Activated CD4-positive, alpha-beta T cell treated with anti-CD3 and anti-CD28 coated beads for 36 hours (primary cell): ENCODE data around the gene KLF5. TPM values are rescaled to one million over a fixed set of nuclear protein-coding genes. Genes with fewer than 3 reads are reported as not detected.

Experiments
- ATAC-seq: fragments of 200-7000 bp; cut with Tn5 transposase; one replicate; pipeline ENCODE4 v1.10.0; 2021; ENCODE audit warnings: mild to moderate bottlenecking, moderate library complexity
- CTCF ChIA-PET: fragments of 350-600 bp; sonication (Branson Sonifier 250); formaldehyde crosslinking; loops from one replicate; lab custom pipeline; 2021; ENCODE audit warnings: antibody characterized with exemption; lab: Charles Lee
- POLR2A ChIA-PET: fragments of 350-600 bp; sonication (Branson Sonifier 250); formaldehyde crosslinking; loops from one replicate; lab custom pipeline; 2021; ENCODE audit warnings: antibody characterized with exemption, inconsistent platforms; lab: Charles Lee
- DNase-seq: peaks from one replicate; pipeline ENCODE4 v3.0.0-alpha.2; 2020
- H3K27ac Mint-ChIP-seq: one replicate; pipeline ENCODE4 v1.8.0; 2021; ENCODE audit warnings: mixed read lengths
- H3K27me3 Mint-ChIP-seq: one replicate; pipeline ENCODE4 v1.8.0; 2021; ENCODE audit warnings: mixed read lengths
- H3K36me3 Mint-ChIP-seq: one replicate; pipeline ENCODE4 v1.8.0; 2021; ENCODE audit warnings: low read depth, mixed read lengths
- H3K4me1 Mint-ChIP-seq: one replicate; pipeline ENCODE4 v1.8.0; 2021; ENCODE audit warnings: mixed read lengths
- H3K4me3 Mint-ChIP-seq: one replicate; pipeline ENCODE4 v1.8.0; 2021; ENCODE audit warnings: mild to moderate bottlenecking, moderate library complexity, mixed read lengths
- H3K9me3 Mint-ChIP-seq: one replicate; pipeline ENCODE4 v1.8.0; 2021; ENCODE audit warnings: low read depth, mixed read lengths
- intact Hi-C, 2 experiments: fragments of 100-400 bp; cut with DNase I in 1 of 2; cut with micrococcal nuclease in 1 of 2; formaldehyde crosslinking; loops; one replicate each; pipeline versions ENCODE4 v1.14.2 to v1.15.1; 2022 to 2024; cut with DNase I, micrococcal nuclease
- total RNA-seq, 2 experiments: library from RNA; stranded (reverse); gene quantifications; one replicate each; pipeline ENCODE4 v1.2.3, GENCODE V29; 2021

The KLF5 gene
- total RNA-seq, result 1 to 10 TPM; 2.3 to 4.6 TPM

DNA sequence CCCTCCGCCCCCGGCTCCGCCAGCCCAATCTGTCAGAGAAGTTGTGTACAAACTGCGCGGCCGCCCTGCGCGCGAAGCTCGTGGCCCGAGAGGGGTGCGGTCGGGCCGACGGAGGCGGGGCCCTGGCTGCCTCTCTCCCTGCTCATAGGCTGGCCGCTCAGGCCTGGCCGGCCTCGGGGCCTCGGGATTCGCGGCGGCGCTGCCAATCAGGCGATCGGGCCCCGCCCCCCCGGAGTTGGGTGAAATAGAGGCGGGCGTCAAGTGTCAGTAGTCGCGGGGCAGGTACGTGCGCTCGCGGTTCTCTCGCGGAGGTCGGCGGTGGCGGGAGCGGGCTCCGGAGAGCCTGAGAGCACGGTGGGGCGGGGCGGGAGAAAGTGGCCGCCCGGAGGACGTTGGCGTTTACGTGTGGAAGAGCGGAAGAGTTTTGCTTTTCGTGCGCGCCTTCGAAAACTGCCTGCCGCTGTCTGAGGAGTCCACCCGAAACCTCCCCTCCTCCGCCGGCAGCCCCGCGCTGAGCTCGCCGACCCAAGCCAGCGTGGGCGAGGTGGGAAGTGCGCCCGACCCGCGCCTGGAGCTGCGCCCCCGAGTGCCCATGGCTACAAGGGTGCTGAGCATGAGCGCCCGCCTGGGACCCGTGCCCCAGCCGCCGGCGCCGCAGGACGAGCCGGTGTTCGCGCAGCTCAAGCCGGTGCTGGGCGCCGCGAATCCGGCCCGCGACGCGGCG is at the start of gene KLF5:
Gene KLF5 (plus strand): TSS at position 270 of the 724 bp plus-strand sequence. CDS start 323 bp downstream, at position 593.
- H3K27me3 Mint-ChIP-seq, result peaks cover 24% of the 10 kb centered on the region
- ATAC-seq, result peak; percentile 98
- H3K9me3 Mint-ChIP-seq, result no peaks in the 10 kb centered on the region
- ChIA-PET CTCF (interaction anchor here (0.5 to 1.0 kb wide), 2 partner anchors 267 to 469 kb away, joined by 3 to 4 read pairs; no protein-coding TSS in a partner anchor), POLR2A (interaction anchor here (0.8 kb wide), 1 partner anchor 644 kb away, joined by 3 read pairs; no protein-coding TSS in a partner anchor)
- intact Hi-C loops, result loop anchor here (1.0 to 5.0 kb wide), 6 partner anchors 250 to 649 kb away; partner anchors contain the start of genes DIS3 (in 2 of the 2), BORA (in 1 of the 2) and MZT1 (in 1 of the 2)
- peak; percentile 98 for DNase-seq
- H3K36me3 Mint-ChIP-seq, result no peaks in the 10 kb centered on the region
- peak within 1 kb of the TSS; percentile 76 for H3K4me3 Mint-ChIP-seq
- peak within 1 kb of the TSS; percentile 45 for H3K27ac Mint-ChIP-seq
- H3K4me1 Mint-ChIP-seq, result peaks cover 16% of the 10 kb centered on the region

- Mint-ChIP-seq H3K9me3 (no peaks in the 10 kb centered on the region), H3K4me3 (no peak overlapping the region), H3K36me3 (peaks cover 26% of the 10 kb centered on the region), H3K27ac (no peak overlapping the region), H3K4me1 (no peaks in the 10 kb centered on the region), H3K27me3 (no peaks in the 10 kb centered on the region)
- intact Hi-C loops, result no loop called here
- ChIA-PET CTCF (no interaction called here), POLR2A (no interaction called here)
- no peak for DNase-seq
- ATAC-seq, result no peak
Measured at GRCh38 chr13:73011751-73012150, 47.1 kb upstream of the KLF5 start.

DNA sequence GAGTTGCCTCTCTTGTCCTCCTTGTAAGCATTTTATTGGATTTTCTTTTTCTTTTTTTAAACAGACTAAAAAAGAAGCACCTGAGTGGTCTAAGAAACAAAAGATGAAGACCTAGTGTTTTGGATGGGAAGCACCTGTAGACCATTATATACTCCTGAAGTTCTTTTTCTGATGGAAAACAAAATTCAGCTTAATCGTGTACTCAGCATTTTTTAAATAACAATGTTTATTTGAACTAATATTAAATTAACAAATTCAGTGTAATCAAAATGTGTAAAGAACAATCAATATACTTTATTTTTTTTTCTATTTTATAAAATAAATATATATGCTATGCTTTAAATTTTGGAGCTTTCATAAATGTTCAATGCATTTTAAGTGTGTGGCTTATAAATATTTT is 43.0 kb upstream of the KLF5 start:
- Mint-ChIP-seq H3K9me3 (no peaks in the 10 kb centered on the region), H3K4me3 (no peak overlapping the region), H3K27ac (no peak overlapping the region), H3K36me3 (peaks cover 34% of the 10 kb centered on the region), H3K27me3 (no peaks in the 10 kb centered on the region), H3K4me1 (no peaks in the 10 kb centered on the region)
- CTCF ChIA-PET, result interaction anchor here (0.6 to 1.6 kb wide), 3 partner anchors 9 to 20 kb away, joined by 3 to 4 read pairs (median 3); no protein-coding TSS in a partner anchor
- intact Hi-C loops, result no loop called here
- ATAC-seq, result no peak
- DNase-seq, result no peak
- POLR2A ChIA-PET, result no interaction called here

GRCh38 chr13:73018336-73018735 is 40.5 kb upstream of the KLF5 start:
- CTCF ChIA-PET, result interaction anchor here (0.6 kb wide), 1 partner anchor 573 kb away, joined by 3 read pairs; no protein-coding TSS in a partner anchor
- Mint-ChIP-seq H3K27me3 (no peaks in the 10 kb centered on the region), H3K4me3 (no peak overlapping the region), H3K9me3 (no peaks in the 10 kb centered on the region), H3K27ac (no peak overlapping the region), H3K36me3 (peaks cover 21% of the 10 kb centered on the region), H3K4me1 (no peaks in the 10 kb centered on the region)
- ATAC-seq (no peak), DNase-seq (no peak)
- intact Hi-C loops, result no loop called here
- POLR2A ChIA-PET, result no interaction called here

GRCh38 chr13:73025217-73026012 is 33.4 kb upstream of the KLF5 start:
- intact Hi-C loops, result no loop called here
- CTCF ChIA-PET, result no interaction called here
- POLR2A ChIA-PET, result no interaction called here

DNA sequence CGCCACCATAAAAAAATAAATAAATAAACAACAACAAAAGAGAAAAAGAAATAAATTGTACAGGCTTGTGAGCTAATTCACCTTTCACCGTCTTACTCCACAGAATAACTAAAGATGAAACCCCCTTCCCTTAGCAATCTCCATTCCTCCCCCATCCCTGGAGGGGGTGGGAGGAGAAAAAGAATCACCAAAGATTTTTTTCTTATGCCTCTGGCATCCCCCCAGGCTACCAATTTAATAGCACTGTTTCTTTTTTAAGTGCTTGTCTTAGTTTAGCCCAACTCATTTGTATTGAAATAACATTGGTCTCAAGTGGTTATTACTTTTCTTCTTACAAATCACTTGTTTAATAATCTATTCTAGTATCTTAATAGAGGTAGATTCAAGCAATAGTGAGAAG is 23.9 kb upstream of the KLF5 start:
- intact Hi-C loops, result no loop called here
- POLR2A ChIA-PET, result no interaction called here
- H3K4me1 Mint-ChIP-seq, result no peaks in the 10 kb centered on the region
- no peak overlapping the region for H3K4me3 Mint-ChIP-seq
- H3K36me3 Mint-ChIP-seq, result no peaks in the 10 kb centered on the region
- no peak overlapping the region for H3K27ac Mint-ChIP-seq
- no peaks in the 10 kb centered on the region for H3K27me3 Mint-ChIP-seq
- CTCF ChIA-PET, result interaction anchor here (0.6 to 0.7 kb wide), 2 partner anchors 666 to 1430 kb away, joined by 3 read pairs; no protein-coding TSS in a partner anchor
- ATAC-seq (no peak), DNase-seq (no peak)
- no peaks in the 10 kb centered on the region for H3K9me3 Mint-ChIP-seq

More at GRCh38 chr13:73025217-73026012, 33.4 kb upstream of the KLF5 start:
- no peak overlapping the region for H3K27ac Mint-ChIP-seq
- H3K4me1 Mint-ChIP-seq, result peaks cover 4% of the 10 kb centered on the region
- peaks cover 7% of the 10 kb centered on the region for H3K36me3 Mint-ChIP-seq
- ATAC-seq (peak; percentile 93), DNase-seq (no peak)
- no peaks in the 10 kb centered on the region for H3K9me3 Mint-ChIP-seq
- no peaks in the 10 kb centered on the region for H3K27me3 Mint-ChIP-seq
- H3K4me3 Mint-ChIP-seq, result no peak overlapping the region

- Mint-ChIP-seq H3K4me3 (no peak overlapping the region), H3K27me3 (no peaks in the 10 kb centered on the region), H3K9me3 (no peaks in the 10 kb centered on the region), H3K36me3 (no peaks in the 10 kb centered on the region), H3K27ac (no peak overlapping the region), H3K4me1 (no peaks in the 10 kb centered on the region)
- no peak for ATAC-seq
- CTCF ChIA-PET, result interaction anchor here (1.0 kb wide), 1 partner anchor 20 kb away, joined by 4 read pairs; no protein-coding TSS in a partner anchor
- POLR2A ChIA-PET, result no interaction called here
- DNase-seq, result no peak
- intact Hi-C loops, result no loop called here
Measured at GRCh38 chr13:73035660-73036059, 23.1 kb upstream of the KLF5 start.

DNA sequence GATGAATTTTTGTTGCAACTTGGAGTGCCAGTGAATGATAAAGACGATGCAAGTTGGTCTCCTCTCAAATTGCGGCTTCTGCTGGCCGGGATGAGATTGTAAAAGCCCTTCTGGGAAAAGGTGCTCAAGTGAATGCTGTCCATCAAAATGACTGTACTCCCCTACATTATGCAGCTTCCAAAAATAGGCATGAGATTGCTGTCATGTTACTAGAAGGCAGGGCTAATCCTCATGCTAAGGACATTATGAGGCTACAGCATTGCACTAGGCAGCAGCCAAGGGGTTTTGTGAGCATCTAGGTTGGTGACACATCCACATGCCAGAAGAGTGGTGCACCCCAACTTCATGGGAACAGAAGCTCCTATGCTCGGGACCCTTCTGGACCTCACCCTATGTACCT is 22.2 kb upstream of the KLF5 start:
- no peak for DNase-seq
- CTCF ChIA-PET, result interaction anchor here (1.0 kb wide), 1 partner anchor 21 kb away, joined by 4 read pairs; no protein-coding TSS in a partner anchor
- no peaks in the 10 kb centered on the region for H3K4me1 Mint-ChIP-seq
- no peaks in the 10 kb centered on the region for H3K36me3 Mint-ChIP-seq
- H3K27me3 Mint-ChIP-seq, result no peaks in the 10 kb centered on the region
- H3K27ac Mint-ChIP-seq, result no peak overlapping the region
- POLR2A ChIA-PET, result no interaction called here
- no peaks in the 10 kb centered on the region for H3K9me3 Mint-ChIP-seq
- intact Hi-C loops, result no loop called here
- no peak overlapping the region for H3K4me3 Mint-ChIP-seq
- no peak for ATAC-seq

DNA sequence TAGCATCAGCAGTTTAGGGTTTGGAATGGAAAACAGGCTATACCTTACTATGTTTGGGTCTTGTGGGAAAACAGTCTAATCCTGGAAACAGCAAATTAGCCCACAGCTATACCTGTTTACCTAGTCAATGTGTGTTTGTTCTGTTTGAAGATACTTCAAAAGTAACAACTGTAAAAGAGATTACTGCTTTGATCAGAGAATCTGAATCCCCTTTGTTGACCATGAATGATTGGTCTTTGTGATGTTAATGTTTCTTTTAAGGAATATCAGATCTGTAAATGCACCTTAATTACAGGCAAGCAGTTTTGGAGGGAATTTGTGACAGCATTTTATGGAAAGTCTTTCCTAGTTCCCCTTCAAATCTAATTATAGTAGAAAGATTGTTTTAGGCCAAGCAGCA is 20.7 kb upstream of the KLF5 start:
- no peaks in the 10 kb centered on the region for H3K4me1 Mint-ChIP-seq
- ChIA-PET POLR2A (no interaction called here), CTCF (no interaction called here)
- ATAC-seq (no peak), DNase-seq (no peak)
- intact Hi-C loops, result no loop called here
- no peak overlapping the region for H3K27ac Mint-ChIP-seq
- H3K36me3 Mint-ChIP-seq, result no peaks in the 10 kb centered on the region
- no peaks in the 10 kb centered on the region for H3K27me3 Mint-ChIP-seq
- H3K9me3 Mint-ChIP-seq, result no peaks in the 10 kb centered on the region
- H3K4me3 Mint-ChIP-seq, result no peak overlapping the region

DNA sequence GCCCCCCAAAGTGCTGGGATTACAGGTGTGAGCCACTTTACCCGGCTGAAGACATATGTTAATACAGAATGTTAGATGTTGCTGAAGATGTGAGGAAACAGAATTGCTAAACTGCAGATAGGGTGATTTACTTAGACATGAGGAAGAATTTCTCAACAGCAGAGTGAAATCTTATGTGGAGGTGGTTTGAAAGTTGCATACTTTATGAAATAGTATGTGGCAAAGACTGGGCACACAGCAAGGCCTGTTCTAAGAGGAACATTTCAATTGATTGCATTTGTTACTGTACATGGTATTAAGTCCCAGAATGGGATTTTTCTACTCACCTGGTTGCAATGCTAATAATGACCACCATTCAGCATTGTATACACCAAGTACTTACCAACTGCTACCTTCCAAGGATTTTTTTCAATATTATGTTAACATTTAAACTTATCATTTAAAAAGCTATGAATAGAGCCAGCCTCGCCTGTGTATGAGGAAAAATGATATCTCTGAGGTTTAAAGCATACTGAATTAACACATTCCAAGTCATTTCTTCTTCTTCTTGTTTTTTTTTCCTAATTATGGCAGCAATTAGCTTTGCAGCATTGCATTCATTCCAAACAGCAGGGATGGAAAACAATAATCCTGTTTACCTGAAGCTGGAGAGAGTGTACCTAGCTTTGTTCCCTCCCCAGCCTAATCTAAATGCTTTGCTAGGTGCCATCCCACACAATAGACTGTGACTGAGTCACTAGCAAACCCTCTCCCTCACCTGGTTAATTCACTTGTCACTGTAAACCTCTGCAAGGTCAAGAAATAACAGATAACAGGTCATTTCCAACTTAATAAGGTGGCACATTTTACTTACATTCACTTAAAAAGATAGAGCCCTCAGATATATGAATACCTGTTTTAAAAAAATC is 19.4 kb upstream of the KLF5 start:
- Mint-ChIP-seq H3K36me3 (no peaks in the 10 kb centered on the region), H3K9me3 (no peaks in the 10 kb centered on the region), H3K27ac (no peak overlapping the region), H3K27me3 (no peaks in the 10 kb centered on the region), H3K4me1 (no peaks in the 10 kb centered on the region), H3K4me3 (no peak overlapping the region)
- intact Hi-C loops, result no loop called here
- DNase-seq (no peak), ATAC-seq (no peak)
- ChIA-PET CTCF (no interaction called here), POLR2A (no interaction called here)

GRCh38 chr13:73040484-73040883 is 18.3 kb upstream of the KLF5 start:
- DNase-seq (no peak), ATAC-seq (no peak)
- Mint-ChIP-seq H3K9me3 (no peaks in the 10 kb centered on the region), H3K27ac (no peak overlapping the region), H3K4me3 (no peak overlapping the region), H3K4me1 (no peaks in the 10 kb centered on the region), H3K36me3 (no peaks in the 10 kb centered on the region), H3K27me3 (no peaks in the 10 kb centered on the region)
- CTCF ChIA-PET, result interaction anchor here (0.7 kb wide), 1 partner anchor 119 kb away, joined by 3 read pairs; no protein-coding TSS in a partner anchor
- intact Hi-C loops, result no loop called here
- POLR2A ChIA-PET, result no interaction called here
